GM12872 (cell line): ENCODE data around the gene UNK.

Experiments
- TF ChIP-seq, protein P1 (sequence below): IDR thresholded peaks from 3 replicates; pipeline ENCODE4 v1.5.1; 2011; ENCODE audit warnings: low read depth, mild to moderate bottlenecking, low read length, moderate library complexity; ENCODE audit not compliant: insufficient read depth

The UNK gene

DNA sequence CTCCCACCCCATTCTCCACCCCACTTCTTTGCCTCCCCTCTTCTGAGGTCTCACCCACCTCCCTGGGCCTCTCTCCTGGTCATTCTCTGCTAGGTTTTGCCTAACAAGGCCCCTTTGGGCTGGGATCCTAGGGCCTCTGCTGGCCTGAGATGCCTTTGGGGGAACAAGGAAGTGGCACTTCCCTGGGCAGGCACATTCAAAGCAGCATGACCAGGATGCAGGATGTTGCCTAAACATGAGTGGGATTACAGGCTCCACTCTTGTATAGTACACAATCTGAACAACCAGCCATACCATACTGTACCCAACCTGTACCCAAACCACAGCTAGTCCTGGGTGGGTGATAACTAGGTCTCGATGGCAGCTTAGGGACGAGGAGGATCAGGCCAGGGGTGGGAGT, 28.6 kb upstream of the UNK start:
- TF ChIP-seq, protein P1, sequence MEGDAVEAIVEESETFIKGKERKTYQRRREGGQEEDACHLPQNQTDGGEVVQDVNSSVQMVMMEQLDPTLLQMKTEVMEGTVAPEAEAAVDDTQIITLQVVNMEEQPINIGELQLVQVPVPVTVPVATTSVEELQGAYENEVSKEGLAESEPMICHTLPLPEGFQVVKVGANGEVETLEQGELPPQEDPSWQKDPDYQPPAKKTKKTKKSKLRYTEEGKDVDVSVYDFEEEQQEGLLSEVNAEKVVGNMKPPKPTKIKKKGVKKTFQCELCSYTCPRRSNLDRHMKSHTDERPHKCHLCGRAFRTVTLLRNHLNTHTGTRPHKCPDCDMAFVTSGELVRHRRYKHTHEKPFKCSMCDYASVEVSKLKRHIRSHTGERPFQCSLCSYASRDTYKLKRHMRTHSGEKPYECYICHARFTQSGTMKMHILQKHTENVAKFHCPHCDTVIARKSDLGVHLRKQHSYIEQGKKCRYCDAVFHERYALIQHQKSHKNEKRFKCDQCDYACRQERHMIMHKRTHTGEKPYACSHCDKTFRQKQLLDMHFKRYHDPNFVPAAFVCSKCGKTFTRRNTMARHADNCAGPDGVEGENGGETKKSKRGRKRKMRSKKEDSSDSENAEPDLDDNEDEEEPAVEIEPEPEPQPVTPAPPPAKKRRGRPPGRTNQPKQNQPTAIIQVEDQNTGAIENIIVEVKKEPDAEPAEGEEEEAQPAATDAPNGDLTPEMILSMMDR = no peak

DNA sequence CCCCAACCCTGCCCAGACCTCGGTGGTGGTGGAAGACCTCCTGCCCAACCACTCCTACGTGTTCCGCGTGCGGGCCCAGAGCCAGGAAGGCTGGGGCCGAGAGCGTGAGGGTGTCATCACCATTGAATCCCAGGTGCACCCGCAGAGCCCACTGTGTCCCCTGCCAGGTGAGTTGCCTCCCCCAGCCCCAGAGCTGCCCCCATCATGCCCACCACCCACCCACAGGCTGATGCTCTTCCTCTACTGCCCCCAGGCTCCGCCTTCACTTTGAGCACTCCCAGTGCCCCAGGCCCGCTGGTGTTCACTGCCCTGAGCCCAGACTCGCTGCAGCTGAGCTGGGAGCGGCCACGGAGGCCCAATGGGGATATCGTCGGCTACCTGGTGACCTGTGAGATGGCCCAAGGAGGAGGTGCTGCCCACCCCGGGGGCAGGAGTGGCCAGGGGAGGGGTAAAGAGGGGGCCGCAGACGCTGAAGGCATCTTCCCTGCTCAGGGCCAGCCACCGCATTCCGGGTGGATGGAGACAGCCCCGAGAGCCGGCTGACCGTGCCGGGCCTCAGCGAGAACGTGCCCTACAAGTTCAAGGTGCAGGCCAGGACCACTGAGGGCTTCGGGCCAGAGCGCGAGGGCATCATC, 28.0 kb upstream of the UNK start:
- TF ChIP-seq, protein P1 = no peak

DNA sequence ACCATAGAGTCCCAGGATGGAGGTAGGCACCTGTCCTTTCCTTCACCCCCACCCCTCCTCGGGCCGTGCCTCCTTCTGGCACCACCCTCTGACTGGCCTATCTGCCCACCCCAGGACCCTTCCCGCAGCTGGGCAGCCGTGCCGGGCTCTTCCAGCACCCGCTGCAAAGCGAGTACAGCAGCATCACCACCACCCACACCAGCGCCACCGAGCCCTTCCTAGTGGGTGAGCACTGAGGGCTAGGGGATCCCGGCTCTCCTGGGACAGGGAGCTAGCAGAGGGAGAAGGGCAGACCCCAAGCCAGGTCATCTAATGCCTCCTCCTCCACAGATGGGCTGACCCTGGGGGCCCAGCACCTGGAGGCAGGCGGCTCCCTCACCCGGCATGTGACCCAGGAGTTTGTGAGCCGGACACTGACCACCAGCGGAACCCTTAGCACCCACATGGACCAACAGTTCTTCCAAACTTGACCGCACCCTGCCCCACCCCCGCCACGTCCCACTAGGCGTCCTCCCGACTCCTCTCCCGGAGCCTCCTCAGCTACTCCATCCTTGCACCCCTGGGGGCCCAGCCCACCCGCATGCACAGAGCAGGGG, 27.4 kb upstream of the UNK start:
- TF ChIP-seq, protein P1 = no peak

DNA sequence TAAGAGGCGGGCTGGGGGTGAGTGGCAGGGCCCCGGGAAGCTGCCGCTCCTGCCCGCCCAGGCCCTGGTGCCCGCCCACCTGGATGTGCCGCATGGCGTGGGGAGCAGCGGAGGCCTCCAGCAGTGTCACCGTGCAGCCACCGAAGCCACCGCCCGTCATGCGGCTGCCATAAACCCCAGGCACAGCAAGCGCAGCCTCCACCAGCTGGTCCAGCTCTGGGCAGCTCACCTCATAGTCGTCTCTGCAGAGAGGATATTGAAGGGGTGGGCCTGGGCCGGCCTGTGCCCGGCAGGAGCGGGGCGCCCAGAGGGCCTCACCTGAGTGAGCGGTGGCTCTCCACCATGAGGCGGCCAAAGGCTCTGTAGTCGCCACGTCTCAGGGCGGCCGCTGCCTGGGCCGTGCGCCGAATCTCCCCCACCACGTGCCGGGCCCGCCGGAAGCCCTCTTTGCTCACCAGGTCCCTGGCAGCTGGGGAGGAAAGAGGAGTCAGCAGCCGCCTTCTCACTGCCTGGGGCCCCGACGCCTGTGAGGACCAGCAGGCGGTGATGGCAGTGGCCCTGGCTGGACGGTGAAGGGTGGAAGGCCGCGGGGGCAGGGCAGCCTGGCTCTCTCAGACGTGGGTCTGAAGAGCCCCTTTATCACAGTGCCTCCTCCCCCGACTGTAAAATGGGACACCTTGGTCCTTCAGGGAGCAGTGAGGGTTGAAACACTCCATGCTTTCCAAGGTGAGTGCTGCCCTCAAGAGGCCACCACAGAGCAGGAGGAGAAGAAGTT, 26.3 kb upstream of the UNK start:
- TF ChIP-seq, protein P1 = peak; percentile 22; the same call in 1 of the 3 replicates

DNA sequence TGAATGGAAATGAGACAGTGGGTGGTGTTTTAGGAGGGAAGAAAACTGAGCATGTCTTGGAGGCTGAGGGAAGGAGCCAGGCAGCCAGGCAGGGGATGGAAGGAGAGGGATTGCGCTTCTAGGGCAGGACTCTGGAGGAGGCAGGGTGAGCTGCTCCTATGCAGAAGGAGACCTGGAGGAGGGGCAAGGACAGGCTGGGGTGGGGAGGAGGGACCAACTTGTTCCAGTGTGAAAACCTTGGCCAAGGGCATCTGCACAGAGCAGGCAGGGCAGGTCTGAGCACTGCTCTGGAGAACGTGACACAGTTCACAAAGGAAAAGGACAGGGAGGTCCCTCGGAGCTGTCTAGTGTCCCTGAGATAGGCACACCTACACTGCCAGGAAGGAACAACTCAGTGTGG, 25.1 kb upstream of the UNK start:
- TF ChIP-seq, protein P1 = no peak

DNA sequence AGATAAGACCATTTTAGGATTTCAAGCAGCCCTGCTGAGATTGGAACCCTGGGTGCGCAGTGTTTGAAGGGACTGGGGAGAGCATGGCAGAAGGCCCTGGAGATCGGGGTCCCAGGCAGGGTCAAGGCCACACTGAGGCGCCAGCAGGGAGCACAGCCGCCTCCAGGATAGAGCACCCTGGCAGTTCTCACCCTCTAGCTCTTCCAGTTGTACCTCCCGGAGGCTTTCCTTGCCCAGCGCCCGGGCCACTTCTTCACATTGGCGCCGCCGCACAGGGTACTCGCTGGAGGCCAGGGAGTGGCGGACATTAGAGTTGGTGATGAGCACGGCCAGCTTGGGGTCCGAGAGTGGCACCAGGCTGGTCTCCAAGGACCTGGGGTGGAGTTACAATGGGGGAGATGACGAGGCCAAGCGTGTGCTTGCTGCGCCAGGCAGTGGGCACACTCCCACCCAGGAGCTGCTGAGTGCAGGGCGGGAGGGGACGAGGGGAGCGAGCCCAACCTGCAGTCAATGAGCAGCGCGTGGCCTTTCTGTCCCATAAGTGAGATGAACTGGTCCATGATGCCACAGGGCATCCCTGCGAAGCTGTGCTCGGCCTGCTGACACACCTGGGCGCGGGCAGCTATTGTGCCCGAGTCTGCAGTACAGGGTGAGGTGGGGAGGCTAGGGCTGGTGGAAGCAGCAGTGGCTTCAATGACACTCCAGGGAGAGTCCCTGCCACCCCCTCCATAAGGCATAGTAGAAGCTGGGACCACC, 21.9 kb upstream of the UNK start:
- TF ChIP-seq, protein P1 = no peak

DNA sequence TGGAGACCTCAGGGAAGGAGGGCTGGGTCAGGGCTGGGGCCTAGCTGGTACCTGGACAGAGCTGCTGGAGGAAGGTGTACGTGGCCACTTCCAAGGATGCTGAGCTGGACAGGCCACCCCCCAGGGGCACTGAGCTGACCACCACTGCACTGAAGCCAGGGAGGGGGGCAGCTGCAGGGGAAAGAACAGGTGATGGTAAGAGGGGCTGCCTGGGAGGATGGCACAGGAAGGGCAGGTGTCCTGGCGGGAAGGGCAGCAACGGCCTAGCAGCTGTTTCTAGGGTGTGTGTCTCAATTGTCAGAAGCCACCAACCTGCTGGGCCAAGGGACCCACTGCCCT, 21.4 kb upstream of the UNK start:
- TF ChIP-seq, protein P1 = no peak
